T-helper 9 cell (primary cell): ENCODE data around the gene ELMOD1.

Experiments
- DNase-seq: peaks from one replicate; pipeline ENCODE4 v3.0.0-alpha.2; 2020

ELMOD1 gene

DNA sequence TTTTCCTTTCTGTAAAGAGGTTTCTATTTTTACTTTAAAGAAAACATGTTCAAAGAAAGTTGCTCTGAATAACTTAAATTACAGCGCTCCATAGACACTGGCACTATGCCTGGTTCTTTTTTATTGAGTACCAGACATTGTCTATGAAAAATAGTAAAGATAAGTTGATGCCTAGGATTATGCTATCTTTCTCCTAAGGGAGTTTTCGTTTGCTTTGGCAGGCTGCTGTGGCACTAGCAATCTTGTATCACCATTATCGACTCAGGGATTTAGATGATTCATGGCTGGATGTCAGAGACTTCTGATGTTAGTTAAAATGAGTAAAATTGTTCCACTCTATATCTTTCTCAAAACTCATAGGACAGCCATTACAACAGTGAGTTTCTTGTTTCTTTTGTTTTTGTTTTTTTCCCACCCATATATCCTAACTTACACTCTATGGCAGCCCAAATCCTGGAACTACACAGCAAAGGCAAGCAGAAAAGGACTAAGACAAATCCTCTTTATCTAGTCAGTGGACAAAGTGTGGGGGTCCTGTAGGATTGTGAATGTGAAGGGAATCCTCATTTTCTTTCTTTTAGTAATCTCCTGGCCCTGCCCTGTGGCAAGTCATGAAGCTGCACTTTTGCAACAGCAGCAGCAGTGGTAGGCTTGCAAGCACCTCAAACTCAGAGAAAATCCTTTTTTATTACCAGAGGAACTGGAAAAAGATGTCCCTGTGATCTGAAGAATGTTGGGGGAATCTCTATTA lies 100.2 kb downstream of the ELMOD1 start:
- DNase-seq: no peak

- DNase-seq: no peak
Measured at GRCh38 chr11:107695446-107695845, 104.5 kb downstream of the ELMOD1 start.

- no peak for DNase-seq
Measured at GRCh38 chr11:107696140-107696539, 105.2 kb downstream of the ELMOD1 start.

- no peak for DNase-seq
Measured at GRCh38 chr11:107697291-107697690, 106.3 kb downstream of the ELMOD1 start.

- no peak for DNase-seq
Measured at GRCh38 chr11:107699371-107700285, 108.7 kb downstream of the ELMOD1 start.

GRCh38 chr11:107702109-107702660 lies 111.2 kb downstream of the ELMOD1 start:
- DNase-seq: no peak

- DNase-seq: no peak
Measured at GRCh38 chr11:107702723-107703122, 111.8 kb downstream of the ELMOD1 start.

DNA sequence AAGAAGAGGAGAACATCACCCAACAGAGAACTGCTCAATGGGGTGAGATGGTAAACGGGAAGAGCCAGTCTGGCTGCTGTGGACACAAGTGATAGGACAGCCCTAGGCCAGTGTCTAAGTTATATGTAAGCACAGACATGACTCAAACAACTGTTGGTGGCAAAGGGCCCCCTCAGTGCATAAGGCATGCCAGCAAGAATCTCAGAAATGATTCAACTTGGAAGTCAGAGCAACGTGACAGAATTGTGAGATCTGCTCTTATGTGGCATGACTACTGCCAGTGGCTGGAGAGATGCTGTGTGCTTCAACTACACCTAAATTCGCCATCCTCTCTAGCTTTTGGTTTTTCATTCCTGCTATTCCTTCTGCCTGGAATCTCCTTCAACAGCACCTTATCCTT lies 113.5 kb downstream of the ELMOD1 start:
- no peak for DNase-seq

DNA sequence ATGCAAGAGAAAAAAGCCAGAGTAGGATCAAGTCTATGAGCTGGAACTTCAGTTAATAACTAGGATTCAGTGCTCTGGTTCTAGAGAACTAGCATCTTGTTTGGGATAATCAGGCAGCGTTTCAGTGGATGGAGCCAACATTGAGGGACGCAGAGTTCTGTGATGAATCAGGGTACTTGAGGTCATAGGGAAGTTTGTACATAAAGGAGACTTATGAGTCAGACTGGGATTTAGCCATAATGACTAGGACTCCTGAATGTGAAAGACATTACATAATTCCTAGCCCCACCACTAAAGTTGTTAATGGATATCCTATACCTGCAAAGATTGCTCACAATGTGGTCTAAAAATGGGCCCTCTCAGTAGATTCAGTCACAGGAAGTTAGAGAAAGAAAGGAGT lies 114.1 kb downstream of the ELMOD1 start:
- DNase-seq: no peak

- DNase-seq: no peak
Measured at GRCh38 chr11:107706531-107706930, 115.6 kb downstream of the ELMOD1 start.

- DNase-seq: no peak
Measured at GRCh38 chr11:107707215-107707671, 116.3 kb downstream of the ELMOD1 start.

- DNase-seq: no peak
Measured at GRCh38 chr11:107707807-107708206, 116.9 kb downstream of the ELMOD1 start.

GRCh38 chr11:107708792-107709191 lies 117.8 kb downstream of the ELMOD1 start:
- no peak for DNase-seq

GRCh38 chr11:107710301-107710700 lies 119.4 kb downstream of the ELMOD1 start:
- DNase-seq: no peak

DNA sequence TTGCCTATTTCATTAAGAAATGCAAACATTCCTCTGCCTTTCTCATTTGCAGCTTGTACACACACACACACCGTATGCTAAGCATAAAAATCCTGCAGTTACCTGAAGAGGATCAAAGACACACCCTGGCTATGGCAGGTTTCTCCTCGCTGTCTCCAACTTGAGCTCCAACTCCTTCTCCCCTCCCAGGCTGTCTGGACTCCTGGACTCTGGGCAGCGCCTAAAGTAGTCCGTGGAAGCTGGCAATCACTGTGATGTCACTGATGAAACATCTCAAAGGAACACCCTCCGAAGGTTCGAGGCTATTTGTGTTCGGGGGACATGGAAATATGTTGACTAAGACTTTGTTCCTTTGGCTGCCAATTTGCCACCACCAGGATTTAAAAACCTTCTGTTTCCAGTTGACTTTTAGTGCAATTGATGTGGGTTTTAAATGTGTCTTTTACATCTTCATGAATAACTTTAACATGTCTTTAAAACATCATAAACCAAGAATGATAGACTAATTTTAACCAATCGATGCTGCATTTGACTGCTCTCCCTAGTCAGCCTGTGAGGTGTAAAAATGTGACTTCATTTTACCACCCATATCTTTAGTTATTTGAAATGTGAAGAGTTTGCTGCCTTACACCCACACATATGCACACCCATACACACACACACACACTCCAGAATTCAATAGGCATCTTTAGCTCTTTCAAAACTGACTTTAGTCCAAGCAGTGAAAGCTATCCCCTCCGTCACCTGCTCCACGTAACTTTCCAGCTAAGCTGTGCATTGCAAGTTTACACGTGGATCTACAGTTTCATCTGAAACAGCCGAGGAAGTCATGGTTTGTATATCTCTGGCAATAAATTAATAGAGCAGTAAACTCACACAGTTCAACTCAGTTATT lies 121.2 kb downstream of the ELMOD1 start, which contains the start of gene SLN:
Gene SLN (minus strand): TSS at position 196 of the 895 bp plus-strand sequence.
- no peak for DNase-seq

DNA sequence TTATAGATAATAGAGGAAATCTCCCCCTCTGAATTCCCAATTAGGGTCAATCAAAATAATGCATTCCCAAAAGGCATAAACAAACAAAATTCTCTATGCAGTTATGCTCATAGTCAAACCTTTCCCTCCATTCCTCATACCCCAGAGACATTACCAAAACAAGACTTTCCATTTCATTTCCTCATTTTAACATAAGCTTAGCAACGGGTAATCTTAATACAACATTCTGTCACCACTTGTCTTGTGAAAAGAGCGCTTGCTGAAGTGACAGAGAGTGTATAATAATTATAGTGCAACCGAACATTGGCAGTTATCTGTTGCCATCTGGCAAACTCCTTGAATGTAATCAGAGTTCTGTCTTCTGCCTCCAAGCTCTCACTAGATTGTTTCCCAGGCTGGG lies 122.1 kb downstream of the ELMOD1 start:
- no peak for DNase-seq
